HG03378 (cell line): ENCODE data around the gene GSC.

Experiments used
- ATAC-seq: cut with Tn5 transposase; IDR thresholded peaks from one replicate; pipeline ENCODE4 v1.9.1; 2021; ENCODE audit warnings: mild to moderate bottlenecking, moderate library complexity; ENCODE audit not compliant: unreplicated experiment

The GSC gene

DNA sequence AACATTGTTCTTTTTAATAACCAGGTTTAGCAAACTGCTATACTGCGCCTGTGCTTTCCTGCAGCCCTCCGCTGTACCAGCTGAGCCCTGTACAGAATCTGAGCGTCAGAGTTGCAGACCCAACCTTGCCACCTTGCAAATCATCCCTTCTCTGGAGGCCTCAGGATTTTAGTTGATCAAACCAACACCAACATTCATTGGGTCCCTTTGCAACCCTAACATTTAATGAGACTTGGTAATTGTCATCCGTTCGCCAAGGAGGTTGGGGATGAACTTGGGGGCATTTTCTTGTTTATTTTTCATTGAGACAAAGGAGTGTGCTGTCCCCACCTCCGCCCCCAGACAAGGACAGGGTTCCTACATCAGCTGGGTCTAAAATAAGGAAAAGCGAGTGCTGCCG lies 2.6 kb upstream of the GSC start:
- no peak for ATAC-seq

DNA sequence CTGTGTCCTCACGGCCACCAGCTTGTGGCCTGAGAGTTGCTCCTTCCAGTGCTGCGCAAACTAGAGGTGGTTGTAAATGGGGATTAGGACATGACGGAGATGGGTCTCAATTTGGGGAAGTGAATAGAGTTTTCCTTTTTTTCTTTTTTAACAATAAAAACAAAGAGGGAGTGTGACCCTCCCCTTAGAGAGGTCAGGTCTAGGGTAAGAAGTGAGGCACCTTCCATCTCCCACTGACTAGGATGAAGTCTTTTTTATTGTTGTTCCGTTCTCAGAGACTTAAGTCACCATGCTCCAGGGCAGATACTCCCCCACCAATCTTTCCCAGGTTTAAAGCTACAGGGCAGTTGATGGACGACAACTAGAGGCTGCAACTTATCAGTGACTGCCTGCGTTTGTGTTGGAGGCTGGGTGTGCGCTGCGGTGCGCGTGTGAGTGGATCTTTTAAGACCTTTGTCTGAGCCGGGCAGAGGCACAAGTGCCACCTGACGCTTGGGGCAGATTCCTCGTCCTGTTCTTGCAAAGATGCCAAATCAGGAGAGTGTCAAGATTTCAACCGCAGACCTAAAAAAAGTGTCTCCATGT lies 2.1 kb upstream of the GSC start:
- ATAC-seq, result no peak

- no peak for ATAC-seq
Observed at GRCh38 chr14:94771158-94771905, 1.4 kb upstream of the GSC start.

GRCh38 chr14:94770815-94771157 lies 873 bp upstream of the GSC start:
- no peak for ATAC-seq

- ATAC-seq, result no peak
Observed at GRCh38 chr14:94770251-94770749, 387 bp upstream of the GSC start.

DNA sequence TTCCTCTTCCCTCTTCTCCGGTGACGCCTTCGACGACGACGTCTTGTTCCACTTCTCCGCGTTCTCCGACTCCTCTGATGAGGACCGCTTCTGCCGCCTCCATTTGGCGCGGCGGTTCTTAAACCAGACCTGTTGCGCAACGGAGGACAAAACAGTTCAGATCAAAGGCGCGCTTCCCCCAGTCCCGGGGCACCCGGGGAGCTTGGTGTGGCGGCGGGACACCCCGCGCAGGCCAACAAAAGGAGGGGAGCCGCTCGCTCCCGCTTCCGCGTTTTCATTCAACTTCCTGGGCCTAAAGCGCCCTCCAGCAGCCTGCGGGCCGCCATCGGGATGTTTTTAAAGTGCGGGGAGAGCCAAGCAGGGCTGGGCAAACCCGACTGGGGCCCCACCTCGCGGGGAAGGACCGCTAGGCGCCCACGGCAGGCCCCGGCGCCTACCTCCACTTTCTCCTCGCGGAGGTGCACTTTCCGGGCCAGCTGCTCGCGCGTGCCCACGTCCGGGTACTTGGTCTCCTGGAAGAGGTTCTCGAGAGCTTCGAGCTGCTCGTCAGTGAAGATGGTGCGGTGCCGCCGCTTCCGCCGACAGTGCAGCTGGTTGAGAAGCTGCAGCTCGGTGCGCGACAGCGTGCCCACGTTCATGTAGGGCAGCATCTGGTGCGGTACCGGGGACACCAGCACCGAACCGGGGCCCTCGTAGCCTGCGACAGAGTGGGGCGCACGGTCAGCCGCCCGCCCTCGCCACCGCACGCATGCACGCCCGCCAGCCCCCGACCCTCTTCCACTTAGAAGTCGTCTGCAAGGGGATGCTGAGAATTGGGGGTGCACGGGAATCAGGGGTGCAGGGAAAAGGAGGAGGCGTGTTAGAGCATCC lies 1.2 kb downstream of the GSC start:
- no peak for ATAC-seq

DNA sequence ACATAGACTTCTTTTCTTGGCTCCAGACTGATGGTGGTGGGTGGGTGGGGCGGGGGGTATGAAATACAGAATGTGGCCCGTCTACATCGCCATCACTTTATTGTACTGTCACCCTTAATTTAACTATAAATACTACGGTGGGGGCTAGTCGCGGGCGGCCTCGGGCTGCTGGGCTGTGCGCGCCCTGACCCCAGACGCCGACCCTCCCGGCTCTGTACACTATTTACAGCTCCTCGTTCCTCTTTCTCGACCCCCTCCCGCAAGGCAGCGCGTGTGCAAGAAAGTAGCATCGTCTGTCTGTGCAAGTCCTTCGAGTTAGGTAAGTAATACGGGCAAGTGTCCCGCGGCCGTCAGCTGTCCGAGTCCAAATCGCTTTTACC lies 1.8 kb downstream of the GSC start:
- ATAC-seq, result no peak

DNA sequence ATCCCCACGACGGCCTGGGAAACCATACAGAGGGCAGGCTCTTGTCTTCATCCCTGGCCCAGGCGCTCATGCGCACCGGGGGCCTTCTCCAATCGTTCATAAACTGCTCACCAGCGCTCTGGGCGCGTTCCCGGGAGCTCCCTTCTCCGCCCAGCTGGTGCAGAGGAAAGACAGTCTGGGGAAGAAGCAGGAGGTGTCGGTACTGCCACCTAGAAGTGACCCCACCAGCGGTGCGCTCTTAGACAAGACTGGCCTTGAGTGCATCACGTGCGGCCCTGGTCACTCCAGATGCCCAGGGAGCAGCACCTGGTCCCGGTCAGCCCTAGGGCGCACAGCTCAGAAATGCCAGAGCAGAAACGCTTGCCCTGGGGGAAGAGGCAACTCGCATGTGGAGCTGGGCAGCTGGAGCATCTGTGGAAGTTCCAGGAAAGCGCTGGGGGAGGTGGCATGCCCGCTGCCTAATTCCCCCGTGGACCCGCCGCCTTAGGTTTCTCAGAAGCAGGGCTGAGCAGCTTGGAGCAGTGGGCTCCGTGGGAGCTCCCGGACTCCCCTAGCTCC lies 2.5 kb downstream of the GSC start:
- ATAC-seq, result no peak

DNA sequence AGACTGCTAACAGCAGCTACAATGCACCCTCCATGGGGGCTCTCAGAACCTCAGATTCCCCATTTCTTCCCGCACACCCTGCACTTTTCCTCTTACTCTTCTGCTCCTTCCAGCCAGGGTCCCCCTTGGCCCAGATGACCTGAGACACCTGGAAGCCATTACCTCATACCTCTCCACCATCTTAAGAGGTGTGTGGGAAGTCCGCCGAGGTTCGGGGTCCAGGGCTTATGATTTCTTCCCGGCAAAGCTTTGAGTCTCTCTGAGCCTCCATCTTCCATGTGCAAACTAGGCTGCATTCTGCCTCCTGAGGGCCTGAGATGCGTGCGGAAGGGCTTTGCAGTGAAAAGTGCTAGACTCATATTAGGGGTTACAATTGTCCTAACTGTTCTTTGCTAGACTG lies 5.3 kb downstream of the GSC start:
- ATAC-seq, result no peak

DNA sequence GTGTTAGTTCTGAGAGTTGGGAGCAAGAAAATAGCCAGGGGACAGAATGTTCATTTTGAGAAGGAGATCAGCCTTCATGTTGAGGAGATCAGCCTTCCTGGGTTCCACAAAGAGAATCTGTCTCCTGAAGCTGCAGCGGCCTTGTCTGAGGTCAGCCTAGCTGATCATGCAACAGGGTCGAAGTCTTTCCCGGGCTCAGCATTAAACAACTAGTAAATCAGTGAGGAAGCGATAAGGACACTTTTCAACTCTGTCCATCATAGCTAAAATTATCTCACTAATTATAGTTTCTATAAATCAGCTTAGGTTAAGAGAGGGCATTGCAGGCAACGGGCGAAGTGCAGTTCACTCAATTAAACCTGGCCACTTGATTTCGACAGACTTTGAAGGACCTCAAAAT lies 7.5 kb downstream of the GSC start:
- no peak for ATAC-seq

DNA sequence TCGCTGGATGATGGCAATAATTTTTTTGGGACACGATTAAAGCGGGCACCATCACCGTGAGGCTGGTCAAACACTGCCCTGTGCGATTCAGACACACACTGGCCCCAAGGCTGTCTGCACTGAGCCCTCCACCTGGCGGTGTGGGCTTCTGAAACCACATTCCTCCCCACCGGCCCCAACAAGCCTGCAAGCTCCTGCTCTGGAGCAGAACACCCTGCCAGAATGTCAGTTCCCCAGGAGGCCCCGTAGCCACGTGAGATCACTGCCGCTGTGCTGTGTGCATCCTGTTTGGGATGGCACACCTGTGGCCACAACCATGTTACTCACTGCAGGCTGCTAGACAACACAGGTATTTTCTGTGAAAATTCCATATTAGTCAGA lies 7.9 kb downstream of the GSC start:
- no peak for ATAC-seq

- ATAC-seq, result no peak
Observed at GRCh38 chr14:94761348-94761996, 8.4 kb downstream of the GSC start.

DNA sequence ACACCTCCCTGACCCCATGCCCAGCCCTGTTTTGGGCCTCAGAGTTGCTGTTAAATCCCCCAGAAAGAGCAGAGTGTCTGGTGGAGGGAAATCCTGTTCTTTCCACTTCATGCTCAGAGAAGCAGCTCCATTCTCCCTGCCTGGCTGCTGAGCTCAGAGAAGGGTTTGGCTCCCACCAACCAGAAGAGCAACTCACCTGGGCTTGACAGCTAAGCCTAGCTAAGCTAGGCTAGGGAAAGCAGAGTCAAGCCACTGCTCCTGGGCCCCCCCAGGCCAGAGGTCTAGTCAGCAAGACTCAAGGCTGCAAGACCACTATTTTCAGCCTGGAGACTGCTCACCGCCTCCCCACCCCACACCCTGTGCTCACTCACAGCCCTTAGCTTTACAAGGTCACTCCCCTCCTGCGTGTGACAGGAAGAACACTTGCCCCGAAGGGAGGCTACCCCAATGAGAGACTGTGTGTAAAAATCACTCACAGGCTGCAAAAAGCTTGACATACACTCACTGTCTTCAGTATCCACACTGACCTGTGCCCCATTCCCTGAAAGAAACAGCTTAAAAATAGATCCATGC lies 13.5 kb downstream of the GSC start:
- ATAC-seq, result no peak

GRCh38 chr14:94754391-94754942 lies 15.4 kb downstream of the GSC start:
- ATAC-seq, result no peak

GRCh38 chr14:94752591-94753436 lies 17.1 kb downstream of the GSC start:
- no peak for ATAC-seq

GRCh38 chr14:94751956-94752355 lies 18.0 kb downstream of the GSC start:
- ATAC-seq, result no peak

DNA sequence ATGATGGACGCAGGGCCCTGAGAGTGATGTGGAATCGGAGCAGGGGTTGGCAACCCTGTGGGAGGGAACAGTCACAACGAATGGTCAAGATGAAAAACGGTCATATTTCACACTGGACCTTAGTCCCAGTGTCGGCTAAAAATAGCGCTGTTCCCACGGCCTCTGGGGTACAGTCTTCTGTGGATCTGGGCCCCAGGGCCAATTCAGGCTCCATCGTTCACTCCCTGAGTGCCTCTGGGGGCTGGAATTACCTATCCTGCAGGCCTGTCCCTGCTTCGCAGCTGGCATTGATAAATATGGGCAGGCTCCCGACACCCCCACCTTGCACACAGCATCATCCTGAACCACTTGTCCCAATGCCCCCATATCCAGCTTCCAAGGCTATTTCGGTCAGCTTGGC lies 18.6 kb downstream of the GSC start:
- no peak for ATAC-seq

GRCh38 chr14:94750371-94750770 lies 19.5 kb downstream of the GSC start:
- ATAC-seq, result no peak

DNA sequence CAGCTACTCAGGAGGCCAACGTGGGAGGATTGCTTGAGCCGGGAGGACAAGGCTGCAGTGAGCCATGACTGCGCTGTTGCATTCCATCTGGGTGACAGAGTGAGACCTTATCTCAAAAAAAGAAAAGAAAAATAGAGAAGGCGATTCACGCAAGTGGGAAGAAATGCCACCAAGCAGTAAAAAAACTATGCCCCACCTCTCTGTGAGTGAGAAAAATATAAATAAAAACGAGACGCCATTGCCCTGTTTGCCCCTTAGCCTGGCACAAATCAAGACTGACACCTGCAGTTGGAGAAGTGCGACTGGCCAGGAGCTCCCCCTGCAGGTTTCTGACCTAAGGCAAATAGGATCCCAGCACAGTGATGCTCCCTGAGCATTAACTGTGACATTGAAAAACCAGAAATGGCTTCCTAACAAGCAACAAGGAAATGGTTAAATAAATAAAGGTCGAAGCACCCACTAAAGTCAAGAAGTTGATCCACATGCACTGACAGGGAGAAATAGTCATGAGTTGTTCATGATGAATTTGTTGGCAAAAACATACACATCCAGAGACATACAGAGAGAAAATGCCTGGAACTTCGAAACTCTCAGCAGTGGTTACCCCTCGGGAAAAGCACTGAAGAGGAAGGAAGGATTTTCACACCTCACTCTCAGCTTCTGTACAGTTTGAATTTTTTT lies 21.1 kb downstream of the GSC start:
- ATAC-seq, result no peak
